AG20443 (cell line): Measurements from ENCODE around the gene ALKAL2.
A peak's percentile ranks its signal among the peaks of the same experiment; 100 is the strongest.
"Not testable (repeated sequence)": the region's sequence is repeated elsewhere in the genome, so short reads cannot be mapped to it uniquely, and the experiment has no call there.

Experiments used
- DNase-seq: peaks from one replicate; pipeline ENCODE4 v3.0.0; 2012; ENCODE audit warnings: low spot score, mixed read lengths

Gene ALKAL2, protein sequence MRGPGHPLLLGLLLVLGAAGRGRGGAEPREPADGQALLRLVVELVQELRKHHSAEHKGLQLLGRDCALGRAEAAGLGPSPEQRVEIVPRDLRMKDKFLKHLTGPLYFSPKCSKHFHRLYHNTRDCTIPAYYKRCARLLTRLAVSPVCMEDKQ

DNA sequence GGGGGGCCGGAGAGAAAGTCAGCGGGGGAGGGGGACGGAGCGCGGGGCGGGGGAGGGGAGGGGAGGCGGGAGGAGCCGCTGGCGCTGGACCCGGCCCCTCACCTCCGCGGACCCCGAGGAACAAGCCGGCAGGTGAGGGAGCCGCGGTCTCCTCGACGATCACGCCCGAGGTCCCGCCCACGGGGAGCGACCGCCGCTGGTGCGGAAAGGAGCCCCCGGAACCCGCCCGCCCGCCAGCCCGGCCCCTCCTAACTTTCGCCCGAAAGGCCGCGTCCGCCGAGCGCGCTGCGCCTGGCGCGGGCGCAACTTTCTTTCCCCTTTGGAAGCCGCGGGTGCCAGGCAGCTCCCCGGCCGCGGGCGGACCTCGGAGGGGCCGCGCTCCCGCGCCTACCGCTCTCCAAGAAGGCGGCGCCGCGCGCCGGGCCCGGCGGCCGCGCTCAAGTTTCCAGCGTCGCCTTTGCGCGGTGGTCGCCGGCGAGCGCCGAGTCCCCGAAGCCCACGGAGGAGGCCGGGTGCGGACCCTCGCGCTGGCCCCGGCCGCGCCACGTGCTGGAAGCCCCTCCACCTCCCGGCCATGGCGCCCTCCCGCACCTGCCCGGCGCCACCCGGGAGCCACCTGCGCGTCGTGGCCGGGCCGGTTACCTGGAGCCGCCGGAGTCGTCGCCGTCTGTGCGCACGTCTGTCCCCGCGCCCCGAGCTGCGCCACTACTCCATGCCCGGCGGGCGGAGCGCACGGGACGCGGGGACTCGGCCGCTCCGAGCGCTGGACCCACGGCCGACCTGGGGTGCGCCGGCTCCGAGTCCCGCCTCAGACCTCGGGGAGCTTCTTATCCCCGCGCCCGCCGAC lies at the start of gene ALKAL2:
TSS of gene ALKAL2 (minus strand) at position 181 of the 847 bp plus-strand sequence. CDS start 256 bp downstream, outside the sequence.
- peak; percentile 33 for DNase-seq

GRCh38 chr2:336949-337348 lies 49.1 kb upstream of the ALKAL2 start:
- DNase-seq, result not testable (repeated sequence)

DNA sequence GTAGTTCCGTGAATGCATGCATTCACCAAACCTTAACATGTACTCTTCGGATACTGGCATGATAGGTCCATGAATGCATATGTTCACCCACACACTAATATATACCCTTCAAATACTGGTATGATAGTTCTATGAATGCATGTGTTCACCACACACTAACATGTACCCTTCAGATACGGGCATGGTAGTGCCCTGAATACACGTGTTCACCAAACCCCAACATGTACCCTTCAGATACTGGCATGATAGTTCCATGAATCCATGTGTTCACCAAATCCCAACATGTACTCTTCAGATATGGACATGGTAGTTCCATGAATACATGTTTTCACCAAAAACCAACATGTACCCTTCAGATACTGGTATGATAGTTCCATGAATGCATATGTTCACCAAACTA lies 48.5 kb upstream of the ALKAL2 start:
- no peak for DNase-seq

- DNase-seq, result no peak
Measured at GRCh38 chr2:332592-332991, 44.7 kb upstream of the ALKAL2 start.

DNA sequence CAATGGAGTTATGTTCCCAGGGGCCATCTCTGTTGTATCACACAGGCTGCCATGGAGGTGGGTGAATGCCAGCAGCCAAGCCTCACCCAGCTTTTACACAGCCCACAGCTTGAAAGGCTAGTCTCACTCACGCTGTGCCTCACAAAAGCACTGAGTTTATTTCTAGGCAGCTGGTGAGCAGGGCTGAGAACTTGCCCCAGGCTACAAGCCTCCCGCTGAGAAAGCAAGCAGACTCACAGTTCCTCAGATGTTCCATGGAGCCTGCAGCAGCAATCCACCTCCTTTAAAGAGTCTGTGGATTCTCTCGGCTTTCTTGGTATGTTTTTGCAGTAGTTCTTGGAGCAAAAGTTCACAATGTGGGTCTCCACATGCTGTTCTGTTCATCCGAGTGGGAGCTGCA lies 40.9 kb upstream of the ALKAL2 start:
- DNase-seq, result no peak

- DNase-seq, result no peak
Measured at GRCh38 chr2:323035-323434, 35.1 kb upstream of the ALKAL2 start.

DNA sequence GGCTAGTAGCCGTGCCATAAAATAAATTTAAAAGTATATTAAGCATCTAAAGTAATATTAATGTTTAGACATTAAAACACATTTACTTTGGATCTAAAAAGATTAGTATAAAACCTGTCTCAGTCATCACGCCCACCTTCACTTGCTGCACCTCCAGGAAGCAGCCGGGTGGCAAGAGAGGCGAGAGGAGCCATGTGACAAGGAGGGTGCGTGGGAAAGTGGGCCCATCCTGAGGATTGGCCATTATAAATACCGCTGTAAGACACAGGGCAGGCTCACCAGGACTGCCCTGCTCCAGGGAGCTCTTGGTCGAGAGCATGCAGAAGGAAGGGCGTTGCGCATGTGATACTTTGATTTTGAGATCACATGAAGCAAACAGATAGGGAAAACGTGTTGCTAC lies 34.4 kb upstream of the ALKAL2 start:
- no peak for DNase-seq

GRCh38 chr2:320561-320960 lies 32.7 kb upstream of the ALKAL2 start:
- no peak for DNase-seq

DNA sequence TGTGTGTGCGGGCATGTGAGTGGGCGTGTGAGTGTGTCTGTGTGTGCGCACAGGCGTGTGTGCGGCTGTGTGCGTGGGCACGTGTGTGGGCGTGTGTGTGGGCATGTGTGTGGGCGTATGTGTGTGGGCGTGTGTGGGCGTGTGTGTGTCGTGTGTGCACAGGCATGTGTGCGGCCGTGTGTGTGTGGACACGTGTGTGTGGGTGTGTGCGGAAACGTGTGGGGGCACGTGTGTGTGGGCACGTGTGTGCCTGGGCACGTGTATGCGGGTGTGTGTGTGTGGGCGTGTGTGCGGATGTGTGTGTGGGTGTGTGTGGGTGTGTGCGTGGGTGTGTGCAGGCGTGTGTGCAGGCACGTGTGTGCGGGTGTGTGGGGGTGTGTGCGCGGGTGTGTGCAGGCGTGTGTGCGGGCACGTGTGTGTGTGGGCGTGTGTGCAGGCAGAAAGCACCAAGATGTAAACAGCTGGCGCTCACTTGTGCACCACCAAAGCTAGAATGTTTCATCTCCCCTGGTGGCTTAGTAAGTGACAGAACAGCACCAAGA lies 31.2 kb upstream of the ALKAL2 start:
- no peak for DNase-seq

- no peak for DNase-seq
Measured at GRCh38 chr2:317501-318424, 29.9 kb upstream of the ALKAL2 start.

DNA sequence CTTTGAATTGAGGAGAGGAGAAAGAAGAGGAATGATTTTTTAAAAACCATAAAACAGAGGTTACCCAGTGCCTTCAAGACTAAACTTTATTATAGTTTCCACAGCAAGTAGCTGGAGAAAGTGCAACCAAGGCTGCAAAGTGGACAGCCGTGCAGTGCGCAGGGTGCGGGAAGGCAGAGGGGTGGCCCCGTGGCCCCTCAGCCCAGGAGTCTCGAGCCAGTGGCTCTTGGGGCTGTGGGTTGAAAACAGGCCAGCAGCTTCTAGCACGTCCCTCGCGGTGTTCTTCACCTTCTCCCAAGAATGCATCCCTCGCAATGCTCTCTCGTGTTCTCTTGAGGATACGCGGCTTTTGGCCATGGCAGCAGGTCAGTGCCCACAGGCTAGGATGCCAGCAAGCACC lies 28.5 kb upstream of the ALKAL2 start:
- no peak for DNase-seq

DNA sequence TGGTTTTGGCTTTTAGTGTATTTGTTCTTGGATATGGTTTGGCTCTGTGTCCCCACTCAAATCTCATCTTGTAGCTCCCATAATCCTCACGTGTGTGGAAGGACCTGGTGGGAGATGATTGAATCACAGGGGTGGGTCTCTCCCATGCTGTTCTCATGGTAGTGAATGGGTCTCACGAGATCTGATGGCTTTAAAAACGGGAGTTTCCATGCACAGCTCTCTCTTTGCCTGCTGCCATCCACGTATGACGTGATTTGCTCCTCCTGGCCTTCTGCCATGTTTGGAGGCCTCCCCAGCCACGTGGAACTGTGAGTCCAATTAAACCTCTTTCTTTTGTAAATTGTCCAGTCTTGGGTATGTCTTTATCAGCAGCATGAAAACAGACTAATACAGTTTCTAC lies 28.0 kb upstream of the ALKAL2 start:
- not testable (repeated sequence) for DNase-seq

DNA sequence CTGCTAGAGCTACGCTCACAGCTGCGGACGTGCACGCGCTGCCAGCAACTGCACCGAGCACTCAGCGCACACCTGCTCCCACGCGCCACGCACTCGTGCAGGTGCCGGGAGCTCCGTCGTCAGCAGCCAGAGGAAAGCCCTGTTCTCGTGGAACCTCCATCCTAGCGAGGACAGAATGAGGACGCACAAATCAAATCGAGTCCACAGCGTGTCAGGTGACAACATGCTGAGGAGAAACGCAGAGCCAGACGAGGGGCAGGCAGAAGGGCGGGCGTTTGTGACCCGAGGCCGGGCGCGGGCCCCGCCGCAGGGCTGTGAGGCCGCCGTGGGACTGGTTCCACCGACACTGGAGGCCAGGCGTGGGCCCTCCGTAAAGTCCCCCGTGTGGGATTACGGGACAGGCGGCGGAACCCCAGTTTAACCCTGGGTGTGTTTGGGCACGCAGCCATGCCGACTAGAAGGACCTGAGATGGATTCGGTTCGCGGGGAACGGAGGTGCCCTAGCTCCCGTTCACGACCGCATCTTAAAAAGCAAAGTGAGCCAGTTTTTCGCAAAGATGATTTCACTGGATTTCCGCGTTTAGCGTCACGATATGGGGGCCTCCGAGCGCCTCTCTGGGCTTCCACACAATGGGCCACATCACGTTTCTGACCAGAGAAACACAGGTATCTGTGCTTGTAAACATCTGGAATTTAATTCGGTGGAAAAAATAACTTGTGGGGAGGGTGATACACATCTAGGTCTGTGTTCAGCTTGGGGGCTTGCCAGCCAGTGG lies 26.9 kb upstream of the ALKAL2 start:
- no peak for DNase-seq

DNA sequence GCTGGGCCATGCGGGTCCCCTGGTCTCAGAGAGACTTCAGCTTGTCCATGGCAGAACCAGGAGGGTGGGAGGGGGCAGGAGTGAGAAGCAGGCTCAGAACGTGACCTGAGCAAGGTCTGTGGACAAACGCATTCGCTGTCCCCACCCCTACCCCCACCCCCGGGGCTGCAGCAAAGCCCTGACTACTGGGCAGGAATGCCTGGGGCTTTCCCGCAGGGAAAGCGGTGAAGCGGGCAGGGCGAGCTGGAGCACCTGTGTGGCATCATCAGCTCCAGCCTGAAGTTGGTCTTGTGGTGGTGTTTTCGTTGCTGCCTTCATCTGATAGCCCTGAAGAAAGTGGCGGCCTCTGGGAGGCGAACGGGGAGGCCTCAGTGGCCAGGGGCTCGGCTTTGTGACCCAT lies 26.1 kb upstream of the ALKAL2 start:
- DNase-seq, result no peak

GRCh38 chr2:310994-311393 lies 23.1 kb upstream of the ALKAL2 start:
- DNase-seq, result no peak

DNA sequence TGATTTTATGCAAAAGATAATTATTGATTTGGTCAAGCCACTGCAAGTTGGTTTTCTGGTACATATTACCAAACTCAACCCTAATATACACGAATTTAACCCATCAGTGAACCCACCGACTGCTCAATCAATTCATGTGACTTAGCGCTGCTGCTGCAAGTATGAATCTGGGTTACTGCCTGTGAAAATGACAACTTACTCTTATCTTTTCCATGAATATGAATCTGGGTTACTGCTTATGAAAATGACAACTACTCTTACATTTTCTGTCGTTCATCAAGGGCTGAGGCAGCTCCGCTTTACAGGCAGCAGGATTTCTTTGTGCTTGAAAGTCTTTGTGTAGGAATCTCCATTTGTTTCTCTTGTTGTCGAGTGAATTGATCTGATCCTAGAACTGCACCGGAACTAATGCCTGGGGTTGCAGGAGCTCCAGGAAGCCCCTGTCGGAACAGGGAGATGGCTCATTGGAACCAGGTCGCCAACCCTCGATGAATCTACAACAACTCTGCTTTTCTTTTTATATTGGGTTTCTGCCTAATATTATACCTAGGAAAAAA lies 22.1 kb upstream of the ALKAL2 start:
- DNase-seq, result no peak

DNA sequence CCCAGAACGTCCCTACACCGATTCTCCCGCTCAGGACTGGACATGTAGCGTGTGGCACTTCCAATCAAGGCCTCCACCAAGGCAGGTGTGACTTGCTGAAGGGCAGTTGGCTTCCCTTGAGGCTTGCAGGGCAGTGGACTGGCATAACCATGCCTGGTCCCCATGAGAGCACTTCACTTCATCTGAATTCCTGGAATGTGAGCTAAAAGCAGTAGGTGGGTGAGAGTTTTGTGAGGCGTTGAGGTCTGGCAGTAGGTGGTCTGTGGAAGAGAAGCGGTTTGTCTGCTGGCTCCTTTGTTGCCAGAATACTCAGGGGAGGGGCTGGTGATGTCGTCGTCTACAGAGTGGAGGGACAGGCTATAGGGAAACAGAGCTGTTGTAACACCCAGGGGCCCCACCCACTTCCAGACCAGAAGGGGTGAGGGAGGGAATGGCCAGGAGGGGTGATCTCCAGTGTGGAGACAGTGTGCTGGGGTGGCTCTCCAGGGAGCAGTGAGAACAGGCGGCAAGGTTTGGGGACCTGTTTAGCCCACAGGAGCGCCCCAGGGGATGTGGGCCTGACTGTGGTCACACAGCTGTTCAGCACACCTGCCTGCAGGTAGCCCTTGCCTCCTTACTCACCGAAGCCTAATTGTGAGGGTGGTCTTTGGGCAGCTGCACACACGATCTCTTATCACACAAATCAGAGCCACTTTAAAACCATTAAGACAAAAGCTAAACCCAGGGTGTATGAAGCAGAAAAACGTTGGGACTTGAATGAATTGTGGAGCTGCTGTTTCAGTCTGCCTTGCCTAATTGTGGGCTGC lies 21.5 kb upstream of the ALKAL2 start:
- DNase-seq, result no peak

GRCh38 chr2:305366-305765 lies 17.5 kb upstream of the ALKAL2 start:
- no peak for DNase-seq

DNA sequence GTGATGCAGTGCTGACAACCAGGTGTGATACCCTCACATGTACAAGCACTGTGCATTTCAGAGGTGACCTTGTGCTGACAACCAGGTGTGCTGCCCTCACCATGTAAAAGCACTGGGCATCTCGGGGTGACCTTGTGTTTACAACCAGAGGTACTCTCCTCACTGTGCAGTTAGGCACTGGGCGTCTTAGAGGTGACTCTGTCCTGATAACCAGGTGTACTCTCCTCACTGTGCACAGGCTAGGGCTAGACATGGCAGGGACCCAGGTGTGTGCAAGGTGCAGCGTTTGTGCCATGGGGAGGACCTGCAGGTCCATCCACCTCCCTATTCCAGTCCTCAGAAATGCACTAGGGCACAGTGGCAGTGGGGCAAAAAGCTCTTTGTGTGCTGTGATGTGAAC lies 8.5 kb upstream of the ALKAL2 start:
- no peak for DNase-seq

DNA sequence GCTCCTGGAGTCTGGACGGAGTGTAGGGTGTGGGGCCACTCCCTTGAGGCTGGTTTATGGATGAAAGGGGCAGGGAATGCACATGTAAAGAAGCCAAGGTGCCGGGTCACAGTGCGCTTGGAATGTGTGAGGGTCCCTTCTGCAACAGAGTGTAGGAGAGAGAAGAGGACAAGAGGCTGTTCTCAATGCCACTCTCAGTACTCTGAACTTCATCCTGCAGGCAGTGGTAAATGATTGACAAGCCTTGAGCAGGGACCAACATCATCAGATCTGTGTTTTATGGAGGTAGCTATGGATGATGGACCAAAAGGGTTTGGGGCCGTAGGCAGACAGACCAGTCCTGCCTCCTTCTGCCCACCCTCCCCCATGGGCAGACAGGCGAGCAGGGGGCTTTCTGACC lies 7.2 kb upstream of the ALKAL2 start:
- DNase-seq, result no peak
